ENCODE measurements around the gene BACH2.
"Not testable (repeated sequence)": the region's sequence is repeated elsewhere in the genome, so short reads cannot be mapped to it uniquely, and the experiment has no call there.

Gene BACH2

GRCh38 chr6:90178384-90178855, 118.2 kb downstream of the BACH2 start:
- Mint-ChIP-seq H3K4me3 (peak overlapping the region; percentile 78 to 79), H3K36me3 (peaks cover 13 to 15% of the 10 kb centered on the region in 2 donors), H3K9me3 (no peaks in the 10 kb centered on the region), H3K27ac (peak overlapping the region; percentile 95), H3K27me3 (no peaks in the 10 kb centered on the region), H3K4me1 (peaks cover 48 to 74% of the 10 kb centered on the region in 2 donors)
- DNase-seq (no peak), ATAC-seq (replicated peaks) (peak; percentile 10 to 12)

GRCh38 chr6:90177544-90178383, 118.9 kb downstream of the BACH2 start:
- ATAC-seq (replicated peaks) (peak; percentile 49 to 53), DNase-seq (no peak)
- H3K27me3 Mint-ChIP-seq: no peaks in the 10 kb centered on the region
- peaks cover 13 to 15% of the 10 kb centered on the region in 2 donors for H3K36me3 Mint-ChIP-seq
- peak overlapping the region; percentile 78 to 79 for H3K4me3 Mint-ChIP-seq
- H3K27ac Mint-ChIP-seq: peak overlapping the region; percentile 95
- H3K4me1 Mint-ChIP-seq: peaks cover 47 to 77% of the 10 kb centered on the region in 2 donors
- H3K9me3 Mint-ChIP-seq: no peaks in the 10 kb centered on the region

GRCh38 chr6:90175627-90176538, 120.8 kb downstream of the BACH2 start:
- DNase-seq (peak; percentile 78), ATAC-seq (replicated peaks) (peak; percentile 90 to 92)
- Mint-ChIP-seq H3K9me3 (no peaks in the 10 kb centered on the region), H3K4me3 (peak overlapping the region; percentile 54 to 58), H3K4me1 (peaks cover 43 to 76% of the 10 kb centered on the region in 2 donors), H3K27ac (peak overlapping the region; percentile 87), H3K27me3 (no peaks in the 10 kb centered on the region), H3K36me3 (peaks cover 10 to 11% of the 10 kb centered on the region in 2 donors)

GRCh38 chr6:90173262-90173925, 123.2 kb downstream of the BACH2 start:
- DNase-seq (no peak), ATAC-seq (replicated peaks) (no peak)
- Mint-ChIP-seq H3K27me3 (no peaks in the 10 kb centered on the region), H3K36me3 (peaks cover 5 to 13% of the 10 kb centered on the region in 2 donors), H3K27ac (peak overlapping the region; percentile 88), H3K4me3 (peak overlapping the region; percentile 62 to 67), H3K9me3 (no peaks in the 10 kb centered on the region), H3K4me1 (peaks cover 48 to 89% of the 10 kb centered on the region in 2 donors)

- H3K9me3 Mint-ChIP-seq: no peaks in the 10 kb centered on the region
- H3K27me3 Mint-ChIP-seq: no peaks in the 10 kb centered on the region
- DNase-seq (no peak), ATAC-seq (replicated peaks) (no peak)
- no peak overlapping the region for H3K4me3 Mint-ChIP-seq
- peaks cover 9 to 16% of the 10 kb centered on the region in 2 donors for H3K36me3 Mint-ChIP-seq
- H3K4me1 Mint-ChIP-seq: peaks cover 21 to 80% of the 10 kb centered on the region in 2 donors
- peak overlapping the region; percentile 80 for H3K27ac Mint-ChIP-seq
Measured at GRCh38 chr6:90170601-90171000, 126.0 kb downstream of the BACH2 start.

- ATAC-seq (replicated peaks): peak; percentile 89 to 90
- H3K27ac Mint-ChIP-seq: peak overlapping the region; percentile 90
- H3K4me1 Mint-ChIP-seq: peaks cover 24 to 77% of the 10 kb centered on the region in 2 donors
Measured at GRCh38 chr6:90169374-90169773, 127.3 kb downstream of the BACH2 start.

GRCh38 chr6:90168693-90169131, 127.9 kb downstream of the BACH2 start:
- Mint-ChIP-seq H3K27ac (peak overlapping the region; percentile 90), H3K27me3 (no peaks in the 10 kb centered on the region), H3K4me3 (no peak overlapping the region), H3K36me3 (peaks cover 9 to 16% of the 10 kb centered on the region in 2 donors), H3K9me3 (no peaks in the 10 kb centered on the region), H3K4me1 (peaks cover 27 to 82% of the 10 kb centered on the region in 2 donors)
- ATAC-seq (replicated peaks) (no peak), DNase-seq (no peak)

More at GRCh38 chr6:90169374-90169773, 127.3 kb downstream of the BACH2 start:
- H3K4me3 Mint-ChIP-seq: peak overlapping the region in 1 of 2 donors; percentile 12
- peaks cover 9 to 16% of the 10 kb centered on the region in 2 donors for H3K36me3 Mint-ChIP-seq
- DNase-seq: no peak
- no peaks in the 10 kb centered on the region for H3K27me3 Mint-ChIP-seq
- no peaks in the 10 kb centered on the region for H3K9me3 Mint-ChIP-seq

GRCh38 chr6:90167514-90168379, 128.9 kb downstream of the BACH2 start:
- Mint-ChIP-seq H3K9me3 (no peaks in the 10 kb centered on the region), H3K27ac (peak overlapping the region; percentile 73), H3K36me3 (peaks cover 12 to 19% of the 10 kb centered on the region in 2 donors), H3K4me1 (peaks cover 25 to 81% of the 10 kb centered on the region in 2 donors), H3K4me3 (no peak overlapping the region), H3K27me3 (no peaks in the 10 kb centered on the region)
- DNase-seq: no peak
- ATAC-seq (replicated peaks): no peak

GRCh38 chr6:90166155-90166924, 130.3 kb downstream of the BACH2 start:
- not testable (repeated sequence) for H3K4me3 Mint-ChIP-seq; ATAC-seq (replicated peaks); DNase-seq; H3K27me3 Mint-ChIP-seq; H3K9me3 Mint-ChIP-seq
- Mint-ChIP-seq H3K4me1 (peaks cover 26 to 73% of the 10 kb centered on the region in 2 donors), H3K27ac (peak overlapping the region; percentile 5), H3K36me3 (peaks cover 11 to 17% of the 10 kb centered on the region in 2 donors)

- H3K4me3 Mint-ChIP-seq: peak overlapping the region; percentile 11 to 17
- peaks cover 27 to 70% of the 10 kb centered on the region in 2 donors for H3K4me1 Mint-ChIP-seq
- no peaks in the 10 kb centered on the region for H3K9me3 Mint-ChIP-seq
- DNase-seq: no peak
- H3K27ac Mint-ChIP-seq: peak overlapping the region; percentile 80
- no peaks in the 10 kb centered on the region for H3K27me3 Mint-ChIP-seq
- peaks cover 10 to 13% of the 10 kb centered on the region in 2 donors for H3K36me3 Mint-ChIP-seq
- peak; percentile 38 to 43 for ATAC-seq (replicated peaks)
Measured at GRCh38 chr6:90162648-90163387, 133.8 kb downstream of the BACH2 start.

- ATAC-seq (replicated peaks) (peak; percentile 66 to 70), DNase-seq (no peak)
- Mint-ChIP-seq H3K27me3 (no peaks in the 10 kb centered on the region), H3K36me3 (peaks cover 6 to 20% of the 10 kb centered on the region in 2 donors), H3K27ac (peak overlapping the region; percentile 88), H3K4me1 (peaks cover 47 to 82% of the 10 kb centered on the region in 2 donors), H3K4me3 (peak overlapping the region; percentile 29 to 46), H3K9me3 (no peaks in the 10 kb centered on the region)
Measured at GRCh38 chr6:90160013-90160412, 136.6 kb downstream of the BACH2 start.

- DNase-seq (no peak), ATAC-seq (replicated peaks) (no peak)
- peak overlapping the region; percentile 88 for H3K27ac Mint-ChIP-seq
- H3K4me3 Mint-ChIP-seq: peak overlapping the region; percentile 19 to 31
- H3K27me3 Mint-ChIP-seq: no peaks in the 10 kb centered on the region
- H3K4me1 Mint-ChIP-seq: peaks cover 49 to 83% of the 10 kb centered on the region in 2 donors
- H3K36me3 Mint-ChIP-seq: peaks cover 6 to 20% of the 10 kb centered on the region in 2 donors
- no peaks in the 10 kb centered on the region for H3K9me3 Mint-ChIP-seq
Measured at GRCh38 chr6:90159452-90159851, 137.2 kb downstream of the BACH2 start.

Data from stimulated activated naive B cell treated with anti-CD40 and anti-IgM and Interleukin-4, amounts not matched to agents 10 μg/mL and 1 μg/mL and 100 μg/mL, for 72 hours (primary cell).